HG02884 (cell line): ENCODE measurements around the gene PPIL1.

Source experiments
- ATAC-seq: cut with Tn5 transposase; IDR thresholded peaks from one replicate; pipeline ENCODE4 v1.9.1; 2021; ENCODE audit warnings: mild to moderate bottlenecking, moderate library complexity; ENCODE audit not compliant: unreplicated experiment

The PPIL1 gene

DNA sequence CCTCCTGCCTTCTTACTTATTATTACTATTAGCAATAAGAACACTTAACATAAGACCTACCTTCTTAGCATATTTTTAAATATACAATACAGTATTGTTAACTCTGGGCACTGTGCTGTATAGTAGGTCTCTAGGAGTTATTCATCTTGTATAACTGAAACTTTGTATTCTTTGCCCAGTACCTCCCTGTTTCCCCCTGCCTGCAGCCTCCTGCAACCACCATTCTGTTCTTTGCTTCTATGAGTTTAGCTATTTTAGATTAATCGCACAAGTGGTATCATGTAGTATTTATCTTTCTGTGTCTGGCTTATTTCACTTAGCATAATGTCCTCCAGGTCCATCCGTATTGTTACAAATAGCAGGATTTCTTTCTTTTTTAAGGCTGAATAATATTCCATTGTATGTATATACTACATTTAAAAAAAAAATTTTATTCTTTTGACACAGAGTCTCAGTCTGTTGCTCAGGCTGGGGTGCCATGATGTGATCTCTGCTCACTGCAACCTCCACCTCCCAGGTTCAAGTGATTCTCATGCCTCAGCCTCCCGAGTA lies 15.6 kb upstream of the PPIL1 start:
- ATAC-seq: no peak

GRCh38 chr6:36888654-36889481 lies 14.3 kb upstream of the PPIL1 start:
- ATAC-seq: no peak

DNA sequence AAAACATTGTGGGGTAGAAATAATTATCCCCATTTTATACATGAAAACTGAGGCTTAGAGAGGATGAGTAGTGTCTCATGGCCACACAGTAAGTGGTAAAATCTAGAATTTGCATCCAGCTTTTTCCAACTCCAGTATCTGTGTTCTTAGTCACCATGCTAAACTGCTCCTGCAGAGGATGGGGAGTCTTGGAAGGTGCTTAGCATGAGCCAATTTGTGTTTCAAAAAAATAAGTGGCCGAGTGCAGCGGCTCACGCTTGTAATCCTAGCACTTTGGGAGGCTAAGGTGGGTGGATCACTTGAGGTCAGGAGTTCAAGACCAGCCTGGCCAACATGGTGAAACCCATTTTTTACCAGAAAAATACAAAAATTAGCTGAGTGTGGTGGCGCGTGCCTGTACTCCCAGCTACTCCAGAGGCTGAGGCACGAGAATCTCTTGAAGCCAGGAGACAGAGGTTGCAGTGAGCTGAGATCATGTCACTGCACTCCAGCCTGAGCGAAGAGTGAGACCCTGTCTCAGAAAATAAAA lies 13.6 kb upstream of the PPIL1 start:
- ATAC-seq: no peak

- ATAC-seq: no peak
Observed at GRCh38 chr6:36886950-36887618, 12.5 kb upstream of the PPIL1 start.

GRCh38 chr6:36885461-36886401 lies 11.1 kb upstream of the PPIL1 start, which contains the start of gene C6orf89:
Gene C6orf89 (plus strand): TSS chr6:36885952. CDS start chr6:36899445, 13,493 bp downstream.
- ATAC-seq: peak; percentile 92

DNA sequence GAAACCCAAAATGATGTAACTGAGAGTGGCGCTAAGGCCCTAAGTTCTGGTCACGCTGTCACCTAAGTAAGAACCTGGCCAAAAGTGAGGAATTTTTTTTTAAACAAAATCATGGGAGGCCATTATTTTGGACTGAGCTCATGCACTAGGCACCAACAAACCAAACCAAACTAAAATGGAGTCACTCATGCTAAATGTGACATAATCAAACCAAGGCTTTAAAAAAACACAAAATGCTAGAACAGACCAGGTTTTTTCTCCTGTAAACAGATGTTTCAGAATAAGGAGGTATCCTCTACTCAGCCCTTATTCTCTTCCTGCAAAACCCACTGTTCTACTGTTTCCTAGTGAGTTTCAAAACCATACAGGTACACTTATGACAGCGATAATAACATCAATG lies 10.0 kb upstream of the PPIL1 start:
- no peak for ATAC-seq

GRCh38 chr6:36875250-36875633 lies 639 bp upstream of the PPIL1 start:
- ATAC-seq: no peak

DNA sequence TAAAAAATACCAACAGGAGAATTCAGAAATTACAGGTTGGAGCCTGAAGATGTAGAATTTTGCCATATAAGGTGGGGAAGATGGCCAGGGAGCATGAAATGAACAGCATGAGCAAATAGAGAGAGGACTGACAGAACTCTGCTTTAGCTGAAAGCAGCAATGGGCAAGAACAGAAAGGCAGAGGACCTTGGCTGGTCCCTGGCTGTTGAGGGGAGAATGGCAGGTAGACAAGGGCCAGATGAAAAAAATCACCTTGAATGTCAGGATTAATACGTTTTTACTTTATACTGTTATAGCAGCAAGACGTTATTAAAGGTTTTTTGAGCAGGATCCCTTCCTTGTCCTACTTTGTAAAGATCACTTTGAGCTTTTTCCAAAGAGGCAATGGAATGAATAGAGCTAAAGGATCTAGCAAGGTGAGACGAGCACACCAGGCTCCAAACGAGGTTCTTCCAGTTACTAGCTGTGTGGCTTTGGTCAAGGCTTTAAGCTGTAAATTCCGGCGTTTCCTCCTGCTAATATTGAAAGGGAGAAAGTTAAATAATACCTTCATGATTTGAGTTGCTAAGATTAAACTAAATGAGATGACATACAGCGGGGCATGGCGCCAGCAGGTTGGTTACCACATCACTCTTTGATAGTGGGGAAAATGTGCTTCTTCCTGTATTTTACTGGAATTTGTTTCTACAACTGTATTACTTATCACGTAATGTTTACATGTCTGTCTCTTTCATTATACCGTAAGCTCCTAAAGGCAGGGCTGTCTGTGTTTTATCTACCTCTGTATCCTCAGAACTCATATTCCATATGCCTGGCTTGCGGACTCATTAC lies 776 bp downstream of the PPIL1 start:
- ATAC-seq: no peak

- no peak for ATAC-seq
Observed at GRCh38 chr6:36873115-36873514, 1.5 kb downstream of the PPIL1 start.

DNA sequence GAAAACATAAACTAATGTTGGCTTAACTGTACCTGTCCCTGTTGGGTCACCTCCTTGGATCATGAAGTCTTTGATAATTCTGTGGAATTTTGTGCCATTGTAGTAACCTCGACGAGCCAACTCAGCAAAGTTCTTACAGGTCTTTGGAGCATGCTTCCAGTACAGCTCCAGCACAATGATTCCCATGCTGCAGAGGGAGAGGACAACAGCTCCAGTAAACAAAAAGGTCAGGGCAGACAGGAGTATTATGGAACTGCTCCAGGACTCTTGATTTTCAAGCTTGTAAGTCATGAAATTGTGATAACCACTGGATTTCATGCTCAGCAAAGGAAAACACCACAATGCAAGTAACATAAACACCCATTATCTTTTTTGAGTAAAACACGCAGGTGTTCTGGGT lies 2.9 kb downstream of the PPIL1 start:
- ATAC-seq: no peak

DNA sequence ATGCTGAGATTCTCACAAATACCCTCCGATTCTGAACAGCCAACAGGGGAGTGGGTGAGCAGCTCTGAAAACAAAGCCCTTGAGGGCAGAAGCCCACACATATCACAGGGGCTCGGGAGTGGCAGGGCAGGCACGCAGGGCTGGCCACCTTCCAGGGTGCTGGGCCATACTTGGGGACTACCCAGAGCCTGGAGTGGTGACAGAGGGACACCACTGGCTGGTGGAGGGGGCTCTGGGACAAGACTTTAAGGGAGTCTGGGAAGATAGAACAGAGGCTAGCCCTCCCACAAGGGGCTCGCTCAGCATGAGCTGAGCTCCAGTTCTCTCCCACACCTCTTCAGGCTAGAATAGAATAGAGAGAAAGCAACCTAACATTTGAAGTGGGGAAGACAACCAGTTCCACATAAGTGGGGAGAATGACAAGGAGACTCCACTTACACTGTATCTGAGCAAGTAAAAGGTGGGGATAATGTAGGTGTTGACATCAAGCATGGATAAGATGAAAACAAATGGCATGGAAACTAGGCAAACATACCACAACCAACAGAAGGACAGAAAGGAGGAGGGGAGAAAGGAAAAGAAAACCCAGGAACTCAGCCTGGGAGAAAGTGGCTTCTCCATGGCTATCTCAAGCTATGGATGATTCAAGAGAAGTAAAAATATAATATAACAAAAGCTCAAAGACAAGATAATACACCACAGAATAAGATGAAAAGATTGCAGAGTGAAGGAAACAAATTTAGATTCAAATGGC lies 7.0 kb downstream of the PPIL1 start:
- no peak for ATAC-seq

- ATAC-seq: no peak
Observed at GRCh38 chr6:36865835-36866234, 8.8 kb downstream of the PPIL1 start.

- no peak for ATAC-seq
Observed at GRCh38 chr6:36863670-36864540, 10.7 kb downstream of the PPIL1 start.

DNA sequence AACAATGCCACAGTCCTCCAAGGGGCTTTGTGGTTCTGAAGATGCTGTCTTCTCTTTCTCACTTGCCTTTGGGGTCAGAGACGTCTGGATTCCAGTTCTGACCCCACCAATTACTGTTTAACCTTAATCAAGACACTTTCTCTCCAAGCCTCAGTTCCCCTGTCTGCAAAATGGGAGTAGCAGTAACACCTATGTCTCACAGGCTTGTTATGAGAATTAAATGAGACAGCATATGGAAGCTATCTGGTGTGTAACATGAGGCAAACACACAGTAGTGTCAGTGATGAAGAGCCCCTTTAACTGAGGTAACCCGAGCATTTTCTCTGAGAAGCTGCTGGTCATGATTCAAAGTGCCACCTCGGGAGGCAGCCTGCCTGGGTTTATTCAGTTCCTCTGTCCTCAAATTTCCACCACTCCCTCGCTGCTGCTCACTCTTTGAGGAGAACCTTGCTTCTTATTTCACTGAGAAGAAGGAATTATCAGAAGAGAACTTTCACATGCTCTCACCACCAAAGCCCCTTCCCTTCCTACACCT lies 11.7 kb downstream of the PPIL1 start:
- no peak for ATAC-seq

GRCh38 chr6:36862164-36862847 lies 12.3 kb downstream of the PPIL1 start:
- ATAC-seq: no peak

GRCh38 chr6:36860126-36860525 lies 14.5 kb downstream of the PPIL1 start:
- ATAC-seq: no peak

GRCh38 chr6:36858407-36858981 lies 16.1 kb downstream of the PPIL1 start:
- no peak for ATAC-seq
